Anterior cingulate cortex (tissue), 58 donors: Measurements from ENCODE around the gene CELF2.

Experiments used
- DNase-seq, 58 donors: peaks; one replicate each; lab custom pipeline; 2025; lab: John Stamatoyannopoulos, UW

Gene CELF2

DNA sequence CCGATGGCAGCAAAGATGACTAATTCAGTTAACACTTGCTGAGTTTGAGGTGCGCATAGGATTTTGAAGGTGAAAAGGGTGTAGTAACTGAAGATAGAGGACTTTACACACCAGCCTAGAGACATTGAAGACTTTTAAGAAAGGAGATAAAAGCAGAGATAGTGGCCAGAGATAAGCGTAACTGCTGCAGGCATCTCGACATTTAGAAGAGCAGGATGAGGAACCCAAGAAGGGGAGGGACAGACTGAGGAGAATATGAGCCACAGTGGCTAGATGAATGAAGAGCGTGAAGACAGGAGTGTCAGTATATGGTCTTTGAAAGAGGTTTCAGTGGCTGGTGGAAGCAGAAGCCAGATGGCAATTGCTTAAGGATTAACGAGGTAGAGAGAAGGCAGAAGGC, 71.6 kb downstream of the CELF2 start:
- no peak for DNase-seq

DNA sequence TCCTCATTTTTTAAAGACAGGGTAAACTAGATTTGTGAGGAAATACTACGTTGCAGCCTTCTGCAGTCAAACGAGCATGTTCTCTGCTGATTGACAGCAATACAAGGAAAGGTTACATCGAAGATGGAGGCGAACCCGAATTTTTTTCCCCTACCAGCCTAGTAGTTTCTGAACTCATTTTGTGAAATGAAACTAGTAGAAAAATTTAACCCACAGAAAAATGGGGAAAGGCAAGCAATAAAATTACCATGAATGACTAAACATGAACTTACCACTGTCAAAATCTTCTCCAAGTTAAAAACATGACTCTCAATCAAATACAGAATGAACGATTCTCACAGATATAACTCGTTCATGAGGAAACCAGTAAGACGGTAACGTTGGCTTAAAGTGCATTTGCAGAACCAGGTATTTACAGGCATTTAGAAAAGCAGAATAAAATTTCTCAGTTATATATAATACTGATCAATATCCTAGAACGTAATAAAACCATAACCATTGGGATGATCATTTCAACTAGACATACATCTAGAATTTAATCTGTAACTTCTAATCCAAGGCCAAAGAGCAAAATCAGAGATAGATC, 73.9 kb downstream of the CELF2 start:
- no peak for DNase-seq

DNA sequence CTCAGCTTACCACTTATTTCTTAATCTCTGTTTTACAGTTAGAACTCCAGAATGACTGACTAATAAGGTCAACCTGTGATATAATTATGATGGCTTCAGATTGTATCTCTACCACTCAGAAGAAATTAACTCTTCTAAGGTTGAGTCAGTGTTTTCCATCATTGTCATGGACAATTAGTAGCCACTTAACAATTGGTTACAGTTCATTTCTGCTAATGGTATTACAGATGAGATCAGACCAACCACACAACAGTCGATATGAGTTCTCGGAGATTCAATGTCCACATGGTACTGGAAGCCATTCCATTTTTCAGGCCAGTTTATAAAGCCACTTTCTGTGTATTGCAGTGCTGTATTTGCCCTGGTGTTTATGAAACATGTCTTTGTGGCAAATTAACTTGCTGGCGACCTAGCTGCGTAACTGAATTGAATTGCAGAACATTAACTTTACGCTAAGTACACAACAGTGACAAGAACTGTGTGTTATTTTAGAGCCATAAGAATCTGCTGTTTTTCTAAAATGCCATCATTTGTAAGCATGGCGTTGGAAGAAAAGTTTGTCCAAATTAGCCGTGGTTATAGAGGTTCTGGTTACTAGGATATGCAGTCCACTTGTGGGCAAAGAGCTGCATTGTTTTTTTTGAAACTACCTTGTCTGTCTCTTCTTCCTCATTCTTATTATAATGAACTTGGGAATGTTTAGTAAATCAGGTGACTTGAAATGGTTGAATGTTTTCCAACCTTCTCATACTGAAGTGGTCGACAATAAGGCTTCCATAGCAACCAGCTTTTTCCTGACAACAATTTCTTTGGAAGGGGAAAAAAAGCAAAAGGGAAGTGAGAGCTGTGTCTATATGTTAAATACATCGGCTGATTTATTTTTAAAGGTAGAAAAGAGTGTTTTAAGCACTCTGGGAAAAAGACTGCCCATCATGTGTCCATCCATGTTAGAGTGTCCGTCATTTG, 76.4 kb downstream of the CELF2 start:
- no peak for DNase-seq

DNA sequence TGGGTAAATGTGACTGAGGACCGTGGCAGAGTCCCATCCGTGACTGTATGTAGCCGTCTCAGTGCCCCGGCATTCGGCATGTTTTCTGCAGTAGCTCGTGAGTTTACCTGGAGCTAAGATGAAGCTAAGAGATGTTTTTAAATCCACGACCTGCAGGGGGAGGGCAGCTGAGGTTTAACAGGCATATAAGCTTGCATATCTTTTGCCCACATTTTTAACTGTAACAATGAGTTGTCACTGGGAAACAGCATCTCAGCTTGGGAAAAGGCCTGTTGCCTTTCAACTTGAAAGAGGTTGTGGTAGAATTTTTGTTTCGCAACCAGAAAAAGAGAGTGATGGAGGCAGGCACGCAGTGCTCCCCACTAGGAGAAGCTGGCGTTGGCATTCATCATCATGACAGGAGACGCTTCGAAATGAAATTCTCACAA, 77.7 kb downstream of the CELF2 start:
- DNase-seq: no peak

DNA sequence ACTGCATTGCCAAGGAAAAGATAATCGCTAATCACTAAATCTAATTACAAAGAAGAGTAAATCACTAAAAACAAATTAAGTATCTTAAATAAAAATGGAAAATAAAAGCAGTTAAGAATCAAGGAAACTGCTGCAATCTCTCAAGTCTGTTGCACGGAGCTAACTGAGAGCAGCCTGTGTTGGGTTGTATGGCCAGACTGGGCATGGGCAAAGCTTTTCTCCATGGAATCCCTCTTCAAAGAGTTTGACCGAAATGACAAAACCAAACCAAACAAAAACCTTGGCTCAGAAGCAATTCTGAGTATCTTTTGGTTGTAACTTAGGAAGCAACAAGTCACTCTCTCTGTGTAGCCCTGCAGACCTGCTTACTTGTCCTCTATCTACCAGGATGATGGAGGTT, 78.8 kb downstream of the CELF2 start:
- no peak for DNase-seq

DNA sequence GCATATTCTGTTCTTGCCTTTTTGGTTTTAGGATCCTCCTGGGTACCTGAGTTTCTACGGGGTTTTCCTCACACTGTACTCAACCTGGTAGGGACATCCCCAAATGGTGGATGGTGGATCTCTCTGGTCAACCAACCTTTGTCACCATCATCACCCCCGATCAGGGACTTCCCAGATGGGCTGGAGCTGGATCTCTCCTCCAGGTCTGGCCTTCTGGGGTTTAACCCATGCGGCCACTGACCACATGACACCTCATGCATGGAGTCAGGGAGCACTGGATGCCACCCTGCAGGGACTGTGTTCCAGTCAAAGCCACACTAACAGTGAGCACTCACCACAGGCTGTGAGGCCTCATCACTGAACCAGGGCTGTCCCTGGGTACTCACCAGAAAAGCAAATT, 80.0 kb downstream of the CELF2 start:
- no peak for DNase-seq

DNA sequence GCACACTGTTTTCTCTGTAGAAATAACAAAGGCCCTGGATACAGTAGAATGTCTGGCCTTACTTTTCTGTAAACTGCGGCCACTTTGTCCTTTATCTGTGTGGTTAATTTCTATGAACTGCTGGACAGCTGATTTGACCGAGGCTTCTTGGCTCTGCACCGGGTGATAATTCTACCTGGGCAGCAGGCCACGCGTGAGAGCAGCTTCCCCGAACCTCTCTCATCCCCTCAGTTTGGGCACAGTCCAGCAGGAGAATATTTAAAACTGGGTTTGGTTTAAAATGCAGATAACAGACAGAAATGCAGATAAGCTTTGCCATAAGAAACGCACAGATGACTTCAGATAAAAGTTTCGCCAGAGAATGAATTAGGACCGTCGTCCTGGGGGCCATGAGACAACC, 81.0 kb downstream of the CELF2 start:
- no peak for DNase-seq

DNA sequence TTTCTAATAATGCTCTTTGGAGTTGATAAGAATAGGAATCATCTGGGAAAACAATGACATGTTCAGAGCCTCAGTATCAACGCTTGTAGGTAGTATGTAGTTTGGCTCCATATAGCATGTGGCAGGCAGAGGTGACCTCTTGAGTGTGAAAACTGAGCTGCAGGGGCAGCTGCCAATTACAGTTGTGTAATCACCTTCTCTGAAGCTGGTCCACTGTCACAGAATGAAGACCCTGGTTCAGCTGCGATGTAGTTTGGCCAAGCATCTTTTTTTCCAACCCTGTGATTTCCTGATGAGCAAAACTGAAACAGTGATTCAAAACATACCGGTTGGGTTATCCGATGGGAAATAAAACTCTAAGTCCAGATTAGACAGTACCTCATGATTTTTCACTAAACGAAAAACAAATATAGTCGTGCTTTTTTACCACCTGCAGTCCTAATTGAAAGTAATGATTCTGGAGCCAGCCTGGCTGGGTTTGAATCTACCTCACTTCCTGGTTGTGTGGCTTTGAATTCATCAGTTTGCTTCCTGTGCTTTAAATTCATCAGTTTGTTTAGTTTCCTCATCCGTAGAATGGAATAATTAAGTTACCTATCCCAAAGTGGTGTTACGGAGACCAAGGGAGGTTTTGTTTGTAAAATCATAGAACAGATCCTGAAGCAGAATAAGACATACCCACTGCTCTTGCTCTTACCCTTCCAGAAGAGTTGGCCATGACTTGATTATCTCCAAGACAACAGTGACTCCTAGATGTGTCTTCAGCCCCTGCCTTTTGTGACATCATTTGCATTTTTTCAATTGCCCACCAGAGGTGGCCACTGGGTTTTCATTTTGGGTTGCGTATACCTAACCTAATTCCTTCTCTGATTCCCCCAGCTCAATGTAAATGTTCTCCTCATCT, 87.4 kb downstream of the CELF2 start:
- no peak for DNase-seq

DNA sequence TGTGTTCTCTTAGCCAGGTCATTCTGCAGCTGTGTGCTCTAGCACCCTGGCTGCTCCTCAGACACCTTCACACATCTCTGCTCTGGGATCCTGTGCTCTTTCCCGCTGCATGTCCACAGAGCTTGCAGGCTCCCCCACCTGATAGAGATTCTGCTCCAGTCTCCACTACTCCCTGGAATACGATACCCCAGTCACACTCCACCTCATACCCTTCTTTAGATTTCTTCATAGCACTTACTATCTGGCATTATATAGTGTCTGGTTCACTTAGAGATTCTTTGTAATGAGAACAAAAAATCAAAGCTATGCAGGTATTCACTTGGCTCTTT, 88.0 kb downstream of the CELF2 start:
- DNase-seq: no peak

DNA sequence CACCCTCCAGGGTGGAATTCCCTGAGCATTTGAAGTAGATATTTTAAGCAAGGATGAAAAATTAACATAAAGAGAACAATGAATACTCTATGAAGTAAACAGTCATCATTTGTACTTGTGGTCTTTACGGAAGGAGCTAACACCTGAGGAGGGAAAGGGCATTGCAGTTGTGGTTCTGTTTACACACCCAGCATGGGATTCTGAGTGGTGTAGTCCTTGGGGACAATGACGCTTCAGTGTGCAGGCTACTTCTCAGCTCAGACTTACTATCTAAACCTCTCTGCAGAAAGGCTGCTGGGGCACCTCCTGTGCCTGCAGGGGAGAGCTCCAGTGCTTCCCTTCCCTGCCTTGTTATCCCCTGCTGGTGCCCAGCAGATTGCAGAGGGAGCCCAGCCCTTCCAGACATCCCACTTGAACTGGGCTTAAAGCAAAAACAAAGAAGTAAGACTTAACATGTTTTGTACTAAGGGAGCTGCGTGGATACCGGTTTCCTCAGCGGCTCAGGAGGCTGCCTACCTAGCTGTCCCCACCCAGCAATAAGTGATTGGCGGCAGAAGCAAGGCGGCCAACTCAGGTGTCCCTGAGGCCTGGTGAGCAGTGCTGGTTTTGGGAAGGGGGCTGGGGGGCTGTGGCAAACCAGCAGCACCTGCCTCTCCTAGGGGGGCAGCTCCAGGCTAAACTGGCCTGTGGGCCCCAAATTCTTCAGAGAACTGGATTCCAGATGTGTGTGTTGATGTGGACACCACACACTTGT, 89.1 kb downstream of the CELF2 start:
- DNase-seq: no peak

DNA sequence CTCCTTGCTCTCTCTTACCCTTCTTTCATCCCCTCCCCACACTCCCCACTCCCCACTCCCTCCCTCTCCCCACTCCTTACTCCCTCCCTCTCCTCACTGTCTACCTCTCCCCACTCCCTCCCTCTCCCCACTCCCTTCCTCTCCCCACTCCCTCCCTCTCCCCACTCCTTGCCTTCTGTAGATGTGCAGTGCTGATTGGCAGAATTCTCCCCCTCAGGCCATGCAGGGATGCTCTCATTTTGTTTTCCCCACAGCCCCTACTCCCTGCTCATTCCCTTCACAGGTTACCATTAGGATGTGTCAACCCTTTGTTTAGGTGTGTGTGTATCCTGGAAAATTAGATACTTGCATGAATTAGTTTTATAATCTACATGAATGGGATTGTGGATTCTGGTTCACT, 90.3 kb downstream of the CELF2 start:
- no peak for DNase-seq

DNA sequence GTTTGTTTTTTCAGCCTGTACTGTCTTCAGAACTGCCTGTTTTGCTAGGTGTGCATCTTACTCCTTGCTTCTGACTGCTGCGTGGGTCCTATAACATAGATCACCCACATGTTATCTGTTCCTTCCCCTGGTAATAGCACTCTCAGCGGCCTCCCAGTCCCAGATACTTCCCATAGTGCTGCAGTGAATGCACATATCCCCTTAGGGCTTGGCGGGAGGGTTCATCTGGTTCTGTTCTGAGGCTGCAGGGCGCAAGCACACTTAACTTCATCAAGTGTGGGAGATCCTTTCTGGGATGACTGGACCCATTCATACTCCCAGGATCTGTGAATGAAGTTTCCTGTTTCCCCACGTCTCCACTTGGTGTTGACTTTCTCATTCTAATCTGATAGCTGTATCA, 90.7 kb downstream of the CELF2 start:
- no peak for DNase-seq

DNA sequence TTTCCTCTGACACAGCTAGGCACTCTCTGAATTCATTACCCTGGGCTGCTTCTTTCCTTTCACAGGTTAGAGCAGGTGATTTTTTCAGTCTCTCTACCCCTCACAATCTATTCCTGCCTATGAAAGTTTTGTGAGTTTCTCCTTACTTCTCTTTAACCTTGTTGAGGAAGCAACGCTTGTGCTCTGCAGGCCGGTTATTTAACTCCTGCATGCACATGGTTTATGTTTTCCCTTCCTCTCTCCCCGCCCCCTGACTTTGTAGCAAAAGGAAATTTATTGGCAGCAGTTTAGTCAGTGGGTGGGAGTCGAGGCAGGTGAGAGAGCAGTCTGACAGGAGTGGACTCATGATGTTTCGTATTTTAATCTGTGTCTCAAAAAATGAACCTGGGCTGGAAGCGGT, 91.9 kb downstream of the CELF2 start:
- no peak for DNase-seq

DNA sequence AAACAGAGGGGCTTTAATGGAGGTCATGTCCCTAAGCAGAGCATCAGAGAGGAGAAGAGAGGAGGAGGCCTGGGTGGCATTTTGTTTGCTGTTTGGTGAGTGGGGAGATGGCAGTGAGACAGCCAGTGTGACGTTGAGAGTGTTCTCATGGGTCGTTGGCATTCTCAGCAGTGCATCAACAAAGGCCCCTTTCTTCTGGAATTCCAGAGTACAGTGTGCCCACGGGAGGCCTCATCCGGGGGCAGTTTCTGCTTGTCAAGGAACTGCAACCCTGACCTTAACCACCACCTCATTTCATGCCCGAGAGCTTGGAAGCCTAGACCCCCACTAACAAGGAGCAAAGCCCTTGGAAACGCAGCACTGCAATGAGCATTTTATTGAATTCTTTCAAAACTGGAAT, 92.9 kb downstream of the CELF2 start:
- DNase-seq: peak in 38 of 58 donors; percentile 5 to 78 (median 34)

DNA sequence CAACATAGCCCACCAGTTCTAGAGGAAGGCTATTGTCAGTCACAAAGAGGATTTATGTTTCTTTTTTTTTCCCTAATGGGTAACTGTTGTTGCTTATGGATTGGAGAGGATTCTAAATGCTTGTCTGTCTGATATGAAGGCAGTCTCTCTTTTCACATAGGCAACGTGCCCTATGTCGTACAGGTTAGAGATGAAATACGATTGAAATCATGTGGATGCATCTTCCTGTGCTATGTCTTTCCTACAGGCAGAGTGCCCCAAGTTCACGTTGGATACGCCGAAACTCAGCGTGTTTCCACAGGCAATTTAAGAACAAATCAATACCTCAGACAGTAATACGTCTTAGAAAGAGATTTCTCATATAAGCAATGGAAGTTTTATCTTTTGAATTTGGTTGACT, 93.8 kb downstream of the CELF2 start:
- DNase-seq: no peak

DNA sequence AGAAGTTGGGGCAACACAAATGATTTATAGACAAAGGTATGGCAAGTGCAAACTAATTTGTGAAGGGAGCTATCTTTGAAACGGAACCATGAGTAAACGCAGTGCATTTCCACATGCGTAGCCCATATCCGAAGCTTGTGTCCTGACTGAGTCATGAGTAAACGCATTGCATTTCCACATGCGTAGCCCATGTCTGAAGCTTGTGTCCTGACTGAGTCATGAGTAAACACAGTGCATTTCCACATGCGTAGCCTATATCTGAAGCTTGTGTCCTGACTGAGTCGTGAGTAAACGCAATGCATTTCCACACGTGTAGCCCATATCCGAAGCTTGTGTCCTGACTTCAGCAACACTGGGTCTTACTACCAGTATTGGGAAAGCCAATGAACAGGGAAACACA, 95.0 kb downstream of the CELF2 start:
- no peak for DNase-seq

DNA sequence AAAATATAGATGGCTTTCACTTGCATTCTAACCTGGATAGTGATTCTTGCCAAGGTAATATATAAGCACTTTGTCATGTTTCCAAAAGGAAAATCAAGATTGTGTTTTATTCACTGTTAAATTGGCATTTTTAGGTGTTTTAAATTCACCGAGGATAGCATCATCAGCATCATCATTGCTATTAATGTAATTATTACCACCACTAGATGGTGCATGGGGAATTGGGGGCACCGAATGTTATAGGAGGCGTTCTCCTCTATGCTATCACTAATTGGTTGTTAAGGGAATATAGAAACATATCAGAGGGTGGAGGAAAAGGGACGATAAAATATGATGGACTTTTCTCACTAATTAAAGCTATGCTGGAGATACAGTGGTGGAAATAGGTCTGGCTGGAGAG, 95.5 kb downstream of the CELF2 start:
- DNase-seq: no peak

DNA sequence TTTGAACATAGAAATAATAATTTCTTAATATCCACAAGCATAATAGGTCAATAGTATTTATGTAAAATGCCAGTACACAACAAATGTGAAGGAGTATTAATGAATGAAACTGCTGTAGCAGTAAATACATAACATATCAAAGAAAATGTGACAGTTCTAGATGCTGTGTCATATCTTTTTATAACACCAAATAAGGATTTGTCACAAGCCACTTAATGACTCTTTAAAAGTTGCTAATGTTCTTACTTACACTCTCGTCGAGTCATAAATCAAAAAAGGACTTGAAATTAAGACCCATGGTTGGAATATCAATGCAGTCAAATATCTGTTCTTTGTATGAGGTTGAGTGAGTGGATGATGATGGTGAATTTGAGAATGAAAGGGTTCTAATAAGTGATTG, 96.6 kb downstream of the CELF2 start:
- no peak for DNase-seq

DNA sequence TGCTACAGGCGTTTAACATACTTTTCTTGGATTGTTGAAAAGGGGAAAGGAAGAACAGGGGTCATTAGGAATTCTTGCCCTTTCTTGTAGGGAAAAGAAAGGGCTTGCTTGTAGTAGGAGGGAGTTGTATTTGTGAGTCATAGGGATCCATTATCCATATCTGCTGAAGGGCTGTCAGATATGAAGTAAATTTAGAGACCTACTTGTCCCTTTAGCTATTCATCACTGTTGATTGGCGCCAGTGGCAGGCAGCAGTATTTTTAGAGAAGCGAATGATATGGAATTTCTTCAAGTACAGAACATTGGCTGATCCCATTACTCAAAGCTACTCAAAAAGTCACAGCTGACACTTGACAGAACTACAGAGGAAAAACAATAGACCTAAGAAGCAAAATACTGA, 97.7 kb downstream of the CELF2 start:
- DNase-seq: no peak

DNA sequence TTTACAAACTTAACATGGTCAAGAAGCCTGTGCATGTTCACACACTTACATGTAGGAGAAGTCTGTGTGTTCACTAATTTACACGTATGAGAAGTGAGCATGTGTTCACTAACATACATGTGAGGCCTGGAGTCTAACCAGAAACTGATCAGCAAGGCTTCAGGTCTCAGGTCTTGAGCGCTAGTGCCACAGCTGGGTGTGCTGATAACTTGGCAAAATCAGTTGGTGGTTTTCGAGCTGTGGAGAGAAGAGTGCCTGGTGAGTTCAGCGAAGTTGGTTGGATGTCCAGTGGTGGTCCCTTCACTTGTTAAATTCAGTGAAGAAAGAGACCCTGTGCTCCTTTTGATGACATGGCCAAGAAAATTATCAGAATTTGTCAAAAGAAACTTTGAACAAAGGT, 98.7 kb downstream of the CELF2 start:
- DNase-seq: no peak

DNA sequence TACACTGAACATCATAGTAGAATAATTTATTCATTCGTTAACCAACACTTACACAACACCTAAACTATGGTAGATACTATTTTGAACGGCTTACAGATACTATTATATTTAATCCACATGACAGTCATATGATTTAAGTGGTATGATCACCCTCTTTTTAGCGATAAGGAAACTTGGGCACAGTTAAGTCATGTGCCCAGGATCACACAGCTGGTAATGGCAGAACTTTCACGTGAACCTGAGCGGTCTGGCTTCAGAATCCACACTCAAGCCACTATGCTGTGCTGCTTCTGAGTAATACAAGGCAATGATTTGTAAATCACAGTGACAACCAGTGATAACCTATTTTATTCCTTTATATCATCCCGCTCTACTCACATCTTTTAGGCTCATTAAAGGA, 99.1 kb downstream of the CELF2 start:
- DNase-seq: no peak
